Lower leg skin (tissue), 4 donors: ENCODE data around the gene FBXO41. TPM values are rescaled to one million over a fixed set of nuclear protein-coding genes. Genes with fewer than 3 reads are reported as not detected.

Experiments
- DNase-seq, 2 donors: peaks; one replicate each; pipeline ENCODE4 v3.0.0-alpha.2; 2019; ENCODE audit warnings: low spot score in 2 of 2
- H3K4me3 ChIP-seq: fragments of 200-600 bp; sonication (generic); 2 replicates; pipeline ENCODE4 v1.5.1; 2017; ENCODE audit warnings: mild to moderate bottlenecking, low read depth; ENCODE audit not compliant: poor library complexity, severe bottlenecking
- POLR2A ChIP-seq, 2 donors: fragments of 450-650 bp; IDR thresholded peaks; one replicate each; pipeline ENCODE4 v1.6.1; 2016 to 2017; ENCODE audit warnings: antibody characterized with exemption in 2 of 2, mild to moderate bottlenecking in 1 of 2, moderate library complexity in 1 of 2
- WGBS, 2 donors: methylation state at CpG; one replicate each; pipeline ENCODE4 v1.1.5; 2018; 5-methylcytosine and 5-hydroxymethylcytosine counted together
- intact Hi-C: fragments of 100-400 bp; cut with DNase I; formaldehyde crosslinking; loops from one replicate; pipeline ENCODE4 v1.15.0; 2023; ENCODE audit warnings: low total_unique reads
- total RNA-seq, 4 donors: library from RNA; depleted of rRNA; stranded (reverse); fragments of >200 nt; gene quantifications; one replicate each; pipeline ENCODE4 v1.1.0, GENCODE V29; 2016
- TF ChIP-seq, protein P1 (sequence below), 3 donors: fragments of 450-650 bp; IDR thresholded peaks; one replicate each; pipeline ENCODE4 v1.5.1; 2016; ENCODE audit warnings: antibody characterized with exemption in 3 of 3, mild to moderate bottlenecking in 3 of 3, moderate library complexity in 2 of 3

The FBXO41 gene
- total RNA-seq, 4 donors from 2014 or later, result 2.9 to 4.1 (median 3.3) TPM

DNA sequence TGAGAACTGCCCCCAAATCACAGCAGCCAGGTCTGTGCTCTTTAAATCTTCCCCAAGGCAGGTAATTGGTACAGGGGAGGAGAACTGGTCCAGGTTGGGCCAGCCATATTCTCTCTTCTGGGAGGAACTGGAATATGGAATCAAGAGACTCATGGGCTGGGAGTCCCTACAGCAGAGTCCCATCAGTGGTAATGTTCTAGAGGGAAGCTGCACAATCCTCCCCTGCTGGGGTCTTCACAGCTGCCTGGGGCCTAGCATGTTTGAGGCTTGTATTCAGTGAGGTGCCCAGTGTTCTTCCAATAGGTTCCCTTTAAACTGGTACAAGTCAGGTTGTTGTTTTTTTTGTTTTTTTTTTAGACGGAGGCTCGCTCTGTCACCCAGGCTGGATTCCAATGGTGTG is 30.2 kb upstream of the FBXO41 start:
- 90 to 95% methylated on average over 2 of the region's 2 CpGs for WGBS, 2 donors
- TF ChIP-seq, protein P1, sequence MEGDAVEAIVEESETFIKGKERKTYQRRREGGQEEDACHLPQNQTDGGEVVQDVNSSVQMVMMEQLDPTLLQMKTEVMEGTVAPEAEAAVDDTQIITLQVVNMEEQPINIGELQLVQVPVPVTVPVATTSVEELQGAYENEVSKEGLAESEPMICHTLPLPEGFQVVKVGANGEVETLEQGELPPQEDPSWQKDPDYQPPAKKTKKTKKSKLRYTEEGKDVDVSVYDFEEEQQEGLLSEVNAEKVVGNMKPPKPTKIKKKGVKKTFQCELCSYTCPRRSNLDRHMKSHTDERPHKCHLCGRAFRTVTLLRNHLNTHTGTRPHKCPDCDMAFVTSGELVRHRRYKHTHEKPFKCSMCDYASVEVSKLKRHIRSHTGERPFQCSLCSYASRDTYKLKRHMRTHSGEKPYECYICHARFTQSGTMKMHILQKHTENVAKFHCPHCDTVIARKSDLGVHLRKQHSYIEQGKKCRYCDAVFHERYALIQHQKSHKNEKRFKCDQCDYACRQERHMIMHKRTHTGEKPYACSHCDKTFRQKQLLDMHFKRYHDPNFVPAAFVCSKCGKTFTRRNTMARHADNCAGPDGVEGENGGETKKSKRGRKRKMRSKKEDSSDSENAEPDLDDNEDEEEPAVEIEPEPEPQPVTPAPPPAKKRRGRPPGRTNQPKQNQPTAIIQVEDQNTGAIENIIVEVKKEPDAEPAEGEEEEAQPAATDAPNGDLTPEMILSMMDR (IDR thresholded peaks at IDR 0.05), result no peak
- TF ChIP-seq POLR2A (IDR thresholded peaks at IDR 0.05), result no peak
- no peak for DNase-seq
- intact Hi-C loops, result no loop called here
- no peak overlapping the region for H3K4me3 ChIP-seq

DNA sequence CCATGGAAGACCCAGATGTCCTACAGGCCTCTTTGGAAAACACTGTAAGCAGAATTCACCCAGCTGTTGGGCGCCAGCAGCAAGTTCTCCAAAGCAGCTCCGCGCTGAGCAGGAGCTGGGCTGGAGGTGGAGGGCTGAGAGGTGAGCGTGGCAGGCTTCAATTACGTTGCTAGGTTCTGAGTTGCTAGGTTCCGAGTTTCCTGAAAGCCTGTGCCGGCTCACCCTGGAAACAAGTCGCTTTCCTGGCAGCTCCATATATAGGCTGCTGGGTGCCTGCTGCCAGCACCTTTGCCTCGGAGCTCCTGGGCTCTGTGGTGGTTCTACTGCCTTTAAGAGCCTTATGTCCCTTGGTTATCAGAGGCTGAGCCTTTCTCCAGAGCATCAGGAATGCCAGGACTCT is 23.4 kb upstream of the FBXO41 start:
- TF ChIP-seq, protein P1 (IDR thresholded peaks at IDR 0.05), result no peak
- no peak for TF ChIP-seq POLR2A (IDR thresholded peaks at IDR 0.05)
- WGBS, 2 donors, result 66 to 72% methylated on average over 9 of the region's 9 CpGs

DNA sequence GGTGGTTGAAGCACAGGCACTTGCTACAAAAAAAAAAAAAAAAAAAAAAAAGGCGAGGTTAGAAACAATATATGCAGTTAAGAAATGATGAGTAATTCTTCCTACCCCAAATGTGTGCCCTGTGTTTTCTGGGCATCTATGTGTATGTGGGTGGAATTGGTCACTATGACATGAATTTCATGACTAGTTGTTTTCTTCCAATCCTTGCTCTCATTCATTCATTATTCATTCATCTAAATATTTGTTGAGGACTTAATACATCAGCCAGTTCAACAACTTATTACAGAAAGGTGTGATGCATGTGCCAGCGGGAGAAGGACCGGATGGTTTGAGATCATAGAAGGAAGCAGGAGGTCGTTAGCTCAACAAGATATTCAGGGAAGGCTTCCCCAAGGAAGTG is 17.4 kb upstream of the FBXO41 start:
- intact Hi-C loops, result no loop called here
- WGBS, 2 donors, result 68 to 69% methylated on average over 4 of the region's 4 CpGs
- peak in 1 of 2 donors; percentile 4 for DNase-seq
- no peak overlapping the region for H3K4me3 ChIP-seq
- TF ChIP-seq POLR2A (IDR thresholded peaks at IDR 0.05), result no peak
- TF ChIP-seq, protein P1 (IDR thresholded peaks at IDR 0.05), result no peak

More for the DNA sequence above, 23.4 kb upstream of the FBXO41 start:
- DNase-seq, result no peak
- H3K4me3 ChIP-seq, result no peak overlapping the region
- intact Hi-C loops, result no loop called here

DNA sequence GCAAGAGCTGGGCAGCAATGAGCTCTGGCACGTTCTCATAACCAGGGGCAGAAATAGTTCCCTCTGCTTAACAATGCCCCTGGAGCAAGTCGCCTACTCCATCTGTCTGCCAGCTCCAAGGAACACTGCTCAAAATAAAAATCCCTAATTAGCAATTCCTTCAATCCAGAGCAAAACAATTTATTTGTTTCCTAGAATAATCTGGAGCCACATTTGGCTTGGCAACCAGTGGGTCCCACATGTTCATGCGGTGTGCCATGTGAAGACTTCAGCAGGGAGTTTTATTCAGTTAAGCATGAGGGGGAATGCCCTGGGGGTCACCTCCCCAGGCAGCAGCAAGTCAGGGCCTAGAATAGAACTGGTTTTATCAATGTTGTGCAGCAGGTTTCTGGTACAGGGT is 16.6 kb upstream of the FBXO41 start:
- 35 to 40% methylated on average over 3 of the region's 3 CpGs for WGBS, 2 donors

DNA sequence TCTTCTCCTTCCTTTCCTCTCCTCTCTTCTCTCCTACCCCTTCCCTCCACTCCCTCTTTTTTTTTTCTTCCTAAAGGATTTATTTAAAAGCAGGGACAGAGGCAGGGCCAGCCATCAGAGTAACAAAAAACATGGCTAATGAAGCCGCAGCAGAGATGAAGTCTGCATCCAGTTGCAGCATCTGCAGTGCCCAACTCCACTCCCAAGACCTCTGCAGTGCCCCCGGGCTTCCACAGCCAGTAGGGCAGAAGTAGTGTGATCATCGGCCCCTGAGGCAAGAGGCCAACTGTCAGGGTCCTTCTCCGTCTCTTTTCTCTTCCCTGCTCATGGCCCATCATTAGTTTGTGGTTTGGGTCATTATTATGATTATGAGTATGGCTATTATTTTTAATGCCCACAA is 13.3 kb upstream of the FBXO41 start:
- DNase-seq, result peak in 1 of 2 donors; percentile 67
- 55 to 57% methylated on average over 4 of the region's 4 CpGs for WGBS, 2 donors
- intact Hi-C loops, result no loop called here
- no peak overlapping the region for H3K4me3 ChIP-seq
- TF ChIP-seq, protein P1 (IDR thresholded peaks at IDR 0.05), result no peak
- no peak for TF ChIP-seq POLR2A (IDR thresholded peaks at IDR 0.05)

More for the DNA sequence above, 16.6 kb upstream of the FBXO41 start:
- DNase-seq, result peak in 1 of 2 donors; percentile 50
- no peak for TF ChIP-seq POLR2A (IDR thresholded peaks at IDR 0.05)
- TF ChIP-seq, protein P1 (IDR thresholded peaks at IDR 0.05), result no peak
- intact Hi-C loops, result no loop called here
- no peak overlapping the region for H3K4me3 ChIP-seq

DNA sequence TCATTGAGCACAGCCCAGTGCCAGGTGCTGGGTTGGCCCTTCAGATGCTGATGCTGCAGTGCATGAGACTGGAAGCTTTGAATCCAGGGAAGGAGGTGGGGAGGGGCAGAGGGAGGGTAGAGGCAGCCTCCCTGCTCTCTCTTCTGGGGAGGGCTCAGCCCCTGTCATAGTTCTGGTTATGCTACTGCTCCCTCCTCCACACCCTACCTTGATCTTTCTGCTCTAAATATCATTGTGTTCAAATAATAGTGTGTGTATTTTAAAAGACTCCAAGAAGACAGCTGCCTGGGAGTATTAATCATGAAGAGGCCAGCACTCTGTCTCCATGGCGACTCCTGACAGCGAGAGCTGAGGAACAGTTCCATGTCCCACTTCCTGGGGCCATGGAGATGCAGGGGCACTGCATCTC is 12.9 kb upstream of the FBXO41 start:
- intact Hi-C loops, result no loop called here
- TF ChIP-seq, protein P1 (IDR thresholded peaks at IDR 0.05), result no peak
- no peak for TF ChIP-seq POLR2A (IDR thresholded peaks at IDR 0.05)
- peak in 1 of 2 donors; percentile 29 for DNase-seq
- no peak overlapping the region for H3K4me3 ChIP-seq
- WGBS, 2 donors, result 5 to 19% methylated on average over 2 of the region's 2 CpGs
